Calu3 (cell line): ENCODE data around the gene CDKAL1. TPM values are rescaled to one million over a fixed set of nuclear protein-coding genes. Genes with fewer than 3 reads are reported as not detected.

Experiments
- BruUV-seq: library from RNA; stranded (reverse); fragments of 400-500 nt; replicated peaks from 2 replicates; lab custom pipeline; 2021; lab: Mats Ljungman, UMichigan
- CTCF ChIA-PET: fragments of 300-600 bp; sonication (Branson Sonifier 250); formaldehyde crosslinking; loops from one replicate; lab custom pipeline; 2022; ENCODE audit warnings: antibody characterized with exemption; lab: Charles Lee
- DNase-seq: peaks from one replicate; pipeline ENCODE4 v3.0.0; 2022
- H3K27ac Mint-ChIP-seq: one replicate; pipeline ENCODE4 v1.8.0; 2022; ENCODE audit warnings: mixed read lengths; ENCODE audit not compliant: unreplicated experiment
- H3K27me3 Mint-ChIP-seq: one replicate; pipeline ENCODE4 v1.8.0; 2022; ENCODE audit warnings: mixed read lengths; ENCODE audit not compliant: unreplicated experiment
- H3K36me3 Mint-ChIP-seq: one replicate; pipeline ENCODE4 v1.8.0; 2022; ENCODE audit warnings: mild to moderate bottlenecking, moderate library complexity, mixed read lengths; ENCODE audit not compliant: insufficient read depth, unreplicated experiment
- H3K4me1 Mint-ChIP-seq: one replicate; pipeline ENCODE4 v1.8.0; 2022; ENCODE audit warnings: mild to moderate bottlenecking, low read depth, mixed read lengths; ENCODE audit not compliant: unreplicated experiment
- H3K4me3 Mint-ChIP-seq: one replicate; pipeline ENCODE4 v1.8.0; 2022; ENCODE audit warnings: mild to moderate bottlenecking, low read depth, moderate library complexity, mixed read lengths; ENCODE audit not compliant: unreplicated experiment
- H3K9me3 Mint-ChIP-seq: one replicate; pipeline ENCODE4 v1.8.0; 2022; ENCODE audit warnings: low read depth, mixed read lengths; ENCODE audit not compliant: unreplicated experiment
- intact Hi-C: fragments of 100-400 bp; cut with micrococcal nuclease; formaldehyde crosslinking; loops from one replicate; pipeline ENCODE4 v1.10.0; 2022; ENCODE audit not compliant: unreplicated experiment
- total RNA-seq: library from RNA; stranded (reverse); gene quantifications from 2 replicates; pipeline ENCODE4 v1.2.3, GENCODE V29; 2022
- TF ChIP-seq, protein P1 (sequence below): fragments of 200-600 bp; IDR thresholded peaks from one replicate; pipeline ENCODE4 v1.8.0; 2022; ENCODE audit warnings: antibody characterized with exemption; ENCODE audit not compliant: unreplicated experiment

The CDKAL1 gene
- total RNA-seq, 1 experiment from 2014 or later = 39.6 TPM

DNA sequence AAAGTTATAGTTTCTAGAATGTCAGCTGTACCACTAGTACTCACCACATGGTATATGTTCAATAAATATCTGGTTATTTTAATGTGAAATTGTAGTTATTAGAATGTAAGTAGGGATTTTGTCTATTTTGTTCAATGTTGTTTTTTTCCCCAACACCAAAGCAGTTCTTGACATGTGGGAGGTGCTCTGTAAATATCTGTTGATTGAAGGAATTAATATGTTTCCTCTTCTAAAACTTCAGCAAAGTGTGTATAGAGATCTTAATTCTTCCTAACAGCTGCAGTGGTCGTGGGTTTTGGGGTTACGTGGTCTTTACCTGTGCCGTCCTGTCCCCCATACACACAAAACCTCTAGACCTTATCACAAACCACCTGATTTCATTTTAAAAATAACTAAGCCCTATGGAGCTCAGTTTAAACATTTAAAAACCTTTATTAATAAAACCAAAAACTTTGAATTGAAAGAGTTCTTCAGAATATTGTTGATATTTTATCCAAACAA lies 587.4 kb downstream of the CDKAL1 start:
- H3K27me3 Mint-ChIP-seq = no peaks in the 10 kb centered on the region
- BruUV-seq = no TSS peak
- H3K9me3 Mint-ChIP-seq = no peaks in the 10 kb centered on the region
- TF ChIP-seq, protein P1, sequence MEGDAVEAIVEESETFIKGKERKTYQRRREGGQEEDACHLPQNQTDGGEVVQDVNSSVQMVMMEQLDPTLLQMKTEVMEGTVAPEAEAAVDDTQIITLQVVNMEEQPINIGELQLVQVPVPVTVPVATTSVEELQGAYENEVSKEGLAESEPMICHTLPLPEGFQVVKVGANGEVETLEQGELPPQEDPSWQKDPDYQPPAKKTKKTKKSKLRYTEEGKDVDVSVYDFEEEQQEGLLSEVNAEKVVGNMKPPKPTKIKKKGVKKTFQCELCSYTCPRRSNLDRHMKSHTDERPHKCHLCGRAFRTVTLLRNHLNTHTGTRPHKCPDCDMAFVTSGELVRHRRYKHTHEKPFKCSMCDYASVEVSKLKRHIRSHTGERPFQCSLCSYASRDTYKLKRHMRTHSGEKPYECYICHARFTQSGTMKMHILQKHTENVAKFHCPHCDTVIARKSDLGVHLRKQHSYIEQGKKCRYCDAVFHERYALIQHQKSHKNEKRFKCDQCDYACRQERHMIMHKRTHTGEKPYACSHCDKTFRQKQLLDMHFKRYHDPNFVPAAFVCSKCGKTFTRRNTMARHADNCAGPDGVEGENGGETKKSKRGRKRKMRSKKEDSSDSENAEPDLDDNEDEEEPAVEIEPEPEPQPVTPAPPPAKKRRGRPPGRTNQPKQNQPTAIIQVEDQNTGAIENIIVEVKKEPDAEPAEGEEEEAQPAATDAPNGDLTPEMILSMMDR = no peak
- H3K27ac Mint-ChIP-seq = no peak overlapping the region
- no peak overlapping the region for H3K4me3 Mint-ChIP-seq
- CTCF ChIA-PET = interaction anchor here (1.6 kb wide), 1 partner anchor 13 kb away, joined by 5 read pairs; no protein-coding TSS in a partner anchor
- intact Hi-C loops = no loop called here
- H3K4me1 Mint-ChIP-seq = peaks cover 7% of the 10 kb centered on the region
- no peaks in the 10 kb centered on the region for H3K36me3 Mint-ChIP-seq
- no peak for DNase-seq

DNA sequence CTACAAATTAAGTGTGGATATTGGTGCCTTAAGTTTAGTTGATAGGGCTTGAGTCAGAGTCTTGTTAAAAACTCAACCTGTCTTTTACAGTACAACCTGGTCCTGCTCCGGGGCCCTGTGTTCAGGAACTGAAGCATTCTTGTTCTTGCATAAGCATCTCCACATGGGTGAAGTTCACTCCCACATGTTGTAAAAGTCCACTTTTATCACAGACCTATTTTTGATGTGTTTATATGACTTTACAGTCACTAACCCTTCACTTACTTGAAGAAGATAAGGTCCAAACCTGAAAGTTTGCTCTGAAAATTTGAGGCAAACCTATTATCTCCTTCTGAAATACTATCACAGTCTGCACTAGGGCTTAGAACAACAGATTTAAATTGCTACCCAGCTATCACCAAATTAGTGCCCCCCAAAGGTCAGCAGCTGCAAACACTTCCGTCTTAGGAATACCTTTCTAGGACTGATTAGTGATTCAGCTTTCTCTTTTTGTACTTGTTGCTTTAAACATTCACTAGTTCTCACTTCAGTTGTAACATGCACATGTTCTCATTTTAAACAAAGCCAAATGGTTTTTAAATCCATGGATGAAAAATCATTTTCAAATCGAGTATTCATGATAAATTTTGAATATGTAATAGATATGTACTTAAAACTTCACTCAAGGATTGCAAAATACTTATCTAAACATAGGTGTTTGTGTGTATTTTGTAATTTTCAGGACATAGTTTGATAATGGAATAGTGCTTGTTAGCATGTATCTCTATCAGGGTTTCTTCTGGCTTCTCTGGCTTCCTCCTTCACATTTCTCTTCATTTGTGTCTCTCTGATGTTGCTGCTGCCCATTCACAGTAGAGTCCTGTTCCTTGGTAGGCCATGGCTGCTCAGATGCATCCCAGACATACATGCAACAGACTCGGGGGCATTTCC lies 589.5 kb downstream of the CDKAL1 start:
- DNase-seq = no peak

DNA sequence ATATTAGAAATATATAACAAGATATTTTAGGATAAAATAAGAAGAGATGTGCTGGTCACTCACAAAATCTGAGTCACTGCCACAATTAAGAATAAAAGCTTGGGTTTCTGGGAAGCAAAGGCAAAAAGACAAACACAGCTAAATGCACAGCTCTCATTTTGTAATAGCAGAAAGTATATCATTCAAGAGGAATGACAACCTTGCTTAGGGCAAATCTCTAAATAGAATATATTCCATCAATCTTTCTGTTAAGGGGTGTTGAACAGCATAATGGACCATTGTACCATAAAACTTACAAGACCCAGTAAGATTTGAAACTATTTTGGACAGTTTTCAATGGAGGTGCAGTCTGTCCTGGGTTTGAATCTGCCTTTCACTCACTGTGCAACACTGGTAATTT lies 594.3 kb downstream of the CDKAL1 start:
- CTCF ChIA-PET = interaction anchor here (0.9 kb wide), 2 partner anchors 14 to 33 kb away, joined by 3 to 8 read pairs; no protein-coding TSS in a partner anchor
- BruUV-seq = no TSS peak
- DNase-seq = no peak
- Mint-ChIP-seq H3K27me3 (no peaks in the 10 kb centered on the region), H3K36me3 (no peaks in the 10 kb centered on the region), H3K9me3 (no peaks in the 10 kb centered on the region), H3K27ac (no peak overlapping the region), H3K4me3 (no peak overlapping the region), H3K4me1 (no peaks in the 10 kb centered on the region)
- TF ChIP-seq, protein P1 = no peak
- intact Hi-C loops = no loop called here

More for the DNA sequence above, 589.5 kb downstream of the CDKAL1 start:
- no peak overlapping the region for H3K27ac Mint-ChIP-seq
- no peak overlapping the region for H3K4me3 Mint-ChIP-seq
- H3K36me3 Mint-ChIP-seq = no peaks in the 10 kb centered on the region
- CTCF ChIA-PET = no interaction called here
- TF ChIP-seq, protein P1 = no peak
- BruUV-seq = no TSS peak
- no peaks in the 10 kb centered on the region for H3K27me3 Mint-ChIP-seq
- intact Hi-C loops = no loop called here
- no peaks in the 10 kb centered on the region for H3K9me3 Mint-ChIP-seq
- no peaks in the 10 kb centered on the region for H3K4me1 Mint-ChIP-seq

DNA sequence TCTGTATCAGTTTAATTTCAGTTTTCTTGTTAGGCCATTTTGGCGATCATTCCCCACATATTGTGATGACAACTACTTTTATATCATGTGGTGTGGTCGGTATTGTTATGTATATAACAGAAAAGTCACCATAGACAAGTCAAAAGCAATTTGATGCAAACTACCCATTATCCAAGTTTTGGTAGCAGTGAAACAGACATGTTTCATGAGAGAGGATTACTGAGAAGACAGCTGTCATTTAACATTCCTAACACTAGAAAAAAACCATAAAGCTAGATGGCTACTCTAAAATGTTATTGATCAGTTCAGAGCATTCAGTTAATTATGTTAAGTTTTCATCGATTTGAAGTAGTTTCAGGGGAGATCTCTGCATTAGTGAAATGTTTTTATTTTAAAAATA lies 597.1 kb downstream of the CDKAL1 start:
- no peak for DNase-seq
- Mint-ChIP-seq H3K4me3 (no peak overlapping the region), H3K36me3 (no peaks in the 10 kb centered on the region), H3K27ac (no peak overlapping the region), H3K9me3 (no peaks in the 10 kb centered on the region), H3K27me3 (no peaks in the 10 kb centered on the region), H3K4me1 (no peaks in the 10 kb centered on the region)
- CTCF ChIA-PET = interaction anchor here (0.9 to 2.1 kb wide), 2 partner anchors 11 to 20 kb away, joined by 3 to 4 read pairs; no protein-coding TSS in a partner anchor
- no TSS peak for BruUV-seq
- intact Hi-C loops = no loop called here
- TF ChIP-seq, protein P1 = no peak
